ENCODE measurements around the gene RFPL1.

Gene RFPL1

DNA sequence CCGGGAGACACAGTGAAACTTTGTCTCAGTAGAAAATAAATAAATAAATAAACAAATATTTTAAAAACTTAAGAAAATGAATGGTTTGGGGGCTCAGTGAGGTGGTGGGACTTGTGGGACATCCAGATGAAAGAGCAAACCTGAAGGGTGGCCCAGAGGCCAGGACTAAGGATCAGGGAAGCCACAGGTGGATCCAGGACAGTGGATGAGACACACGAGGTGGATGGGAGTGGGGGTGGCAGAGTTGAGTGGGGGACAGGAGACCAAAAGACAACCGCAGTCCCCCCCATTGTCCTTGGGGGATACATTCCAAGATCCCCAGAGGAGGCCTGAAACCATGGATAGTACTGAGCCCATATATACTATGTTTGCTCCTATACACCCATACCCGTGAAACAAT is 7.1 kb downstream of the RFPL1 start:
- no peak overlapping the region for H3K14ac ChIP-seq (ENCODE audit: low read length in 2 of 2)
- H3K9me3 ChIP-seq (ENCODE audit: control insufficient read depth, low read length), result no peaks in the 10 kb centered on the region
- no peaks in the 10 kb centered on the region for H3K79me1 ChIP-seq (replicated peaks; ENCODE audit: low read length, poor library complexity, severe bottlenecking)
- no peak overlapping the region for H2AK5ac ChIP-seq (ENCODE audit: low read length, severe bottlenecking)
- no peaks in the 10 kb centered on the region for H3K36me3 ChIP-seq (ENCODE audit: control insufficient read depth in 1 of 2, insufficient read depth in 2 of 2, low read depth in 1 of 2, low read length in 2 of 2)
- H3K27ac ChIP-seq (ENCODE audit: low read length, poor library complexity, severe bottlenecking), result no peak overlapping the region
- H4K8ac ChIP-seq (ENCODE audit: low read length), result no peak overlapping the region
- H2BK15ac ChIP-seq (ENCODE audit: low read depth, poor library complexity, severe bottlenecking), result no peak overlapping the region
- no peak overlapping the region for H2AFZ ChIP-seq (ENCODE audit: low read depth, low read length)
- H2BK120ac ChIP-seq (ENCODE audit: low read depth, low read length), result no peak overlapping the region
- H4K91ac ChIP-seq (ENCODE audit: low read length), result no peak overlapping the region
- H3K4me2 ChIP-seq (ENCODE audit: low read length, poor library complexity, severe bottlenecking), result no peak overlapping the region
- H3K4me3 ChIP-seq (ENCODE audit: insufficient read depth in 1 of 2, low read depth in 1 of 2, low read length in 2 of 2), result no peak overlapping the region
- DNase-seq, result no peak
- no peak overlapping the region for H2BK5ac ChIP-seq (ENCODE audit: low read depth, low read length, poor library complexity, severe bottlenecking)
- H3K18ac ChIP-seq (ENCODE audit: low read depth in 1 of 2, low read length in 2 of 2), result no peak overlapping the region
- peaks cover 5% of the 10 kb centered on the region for H3K4me1 ChIP-seq (ENCODE audit: control insufficient read depth, insufficient read depth, low read depth, low read length)
- no peak overlapping the region for H3K23ac ChIP-seq (ENCODE audit: low read length in 2 of 2)
- no peak overlapping the region for H3K9ac ChIP-seq (ENCODE audit: low read length)
- H2BK12ac ChIP-seq (ENCODE audit: low read length in 2 of 2), result no peak overlapping the region
- no peak overlapping the region for H3K4ac ChIP-seq (ENCODE audit: low read depth in 1 of 2, low read length in 2 of 2)
- WGBS, result 76% methylated on average over 3 of the region's 4 CpGs
- H3K27me3 ChIP-seq (ENCODE audit: control insufficient read depth in 1 of 2, insufficient read depth in 1 of 2, low read length in 2 of 2), result peaks cover 9 to 27% of the 10 kb centered on the region in 2 experiments

GRCh38 chr22:29447906-29448305 is 9.5 kb downstream of the RFPL1 start:
- no peak overlapping the region for H2AK5ac ChIP-seq (ENCODE audit: low read length, severe bottlenecking)
- no peak overlapping the region for H3K4me2 ChIP-seq (ENCODE audit: low read length, poor library complexity, severe bottlenecking)
- WGBS, result 87% methylated on average over 4 of the region's 5 CpGs

GRCh38 chr22:29449296-29449875 is 11.0 kb downstream of the RFPL1 start:
- H2BK120ac ChIP-seq (ENCODE audit: low read depth, low read length), result no peak overlapping the region
- H3K18ac ChIP-seq (ENCODE audit: low read depth in 1 of 2, low read length in 2 of 2), result no peak overlapping the region
- no peaks in the 10 kb centered on the region for H3K9me3 ChIP-seq (ENCODE audit: control insufficient read depth, low read length)
- no peak overlapping the region for H3K23ac ChIP-seq (ENCODE audit: low read length in 2 of 2)
- no peak overlapping the region for H2BK12ac ChIP-seq (ENCODE audit: low read length in 2 of 2)
- no peak overlapping the region for H3K9ac ChIP-seq (ENCODE audit: low read length)
- no peak overlapping the region for H4K8ac ChIP-seq (ENCODE audit: low read length)
- no peak overlapping the region for H2AFZ ChIP-seq (ENCODE audit: low read depth, low read length)
- no peak overlapping the region for H3K4me3 ChIP-seq (ENCODE audit: insufficient read depth in 1 of 2, low read depth in 1 of 2, low read length in 2 of 2)
- H3K79me1 ChIP-seq (replicated peaks; ENCODE audit: low read length, poor library complexity, severe bottlenecking), result no peaks in the 10 kb centered on the region
- H2BK5ac ChIP-seq (ENCODE audit: low read depth, low read length, poor library complexity, severe bottlenecking), result no peak overlapping the region
- H4K91ac ChIP-seq (ENCODE audit: low read length), result no peak overlapping the region
- H2AK5ac ChIP-seq (ENCODE audit: low read length, severe bottlenecking), result no peak overlapping the region
- H3K4me2 ChIP-seq (ENCODE audit: low read length, poor library complexity, severe bottlenecking), result no peak overlapping the region
- H3K4me1 ChIP-seq (ENCODE audit: control insufficient read depth, insufficient read depth, low read depth, low read length), result no peaks in the 10 kb centered on the region
- 90% methylated on average over 10 of the region's 11 CpGs for WGBS
- H3K36me3 ChIP-seq (ENCODE audit: control insufficient read depth in 1 of 2, insufficient read depth in 2 of 2, low read depth in 1 of 2, low read length in 2 of 2), result no peaks in the 10 kb centered on the region
- H2BK15ac ChIP-seq (ENCODE audit: low read depth, poor library complexity, severe bottlenecking), result no peak overlapping the region
- no peak overlapping the region for H3K4ac ChIP-seq (ENCODE audit: low read depth in 1 of 2, low read length in 2 of 2)
- H3K27me3 ChIP-seq (ENCODE audit: control insufficient read depth in 1 of 2, insufficient read depth in 1 of 2, low read length in 2 of 2), result peaks cover 9 to 17% of the 10 kb centered on the region in 2 experiments
- H3K27ac ChIP-seq (ENCODE audit: low read length, poor library complexity, severe bottlenecking), result no peak overlapping the region
- H3K14ac ChIP-seq (ENCODE audit: low read length in 2 of 2), result no peak overlapping the region
- no peak for DNase-seq

More at GRCh38 chr22:29447906-29448305, 9.5 kb downstream of the RFPL1 start:
- no peak overlapping the region for H2BK120ac ChIP-seq (ENCODE audit: low read depth, low read length)
- peaks cover 5% of the 10 kb centered on the region for H3K4me1 ChIP-seq (ENCODE audit: control insufficient read depth, insufficient read depth, low read depth, low read length)
- peaks cover 9 to 26% of the 10 kb centered on the region in 2 experiments for H3K27me3 ChIP-seq (ENCODE audit: control insufficient read depth in 1 of 2, insufficient read depth in 1 of 2, low read length in 2 of 2)
- no peak overlapping the region for H2BK12ac ChIP-seq (ENCODE audit: low read length in 2 of 2)
- no peak overlapping the region for H3K4me3 ChIP-seq (ENCODE audit: insufficient read depth in 1 of 2, low read depth in 1 of 2, low read length in 2 of 2)
- no peak overlapping the region for H3K4ac ChIP-seq (ENCODE audit: low read depth in 1 of 2, low read length in 2 of 2)
- H3K14ac ChIP-seq (ENCODE audit: low read length in 2 of 2), result no peak overlapping the region
- no peaks in the 10 kb centered on the region for H3K79me1 ChIP-seq (replicated peaks; ENCODE audit: low read length, poor library complexity, severe bottlenecking)
- DNase-seq, result no peak
- no peak overlapping the region for H4K8ac ChIP-seq (ENCODE audit: low read length)
- no peak overlapping the region for H3K9ac ChIP-seq (ENCODE audit: low read length)
- no peak overlapping the region for H2AFZ ChIP-seq (ENCODE audit: low read depth, low read length)
- no peak overlapping the region for H2BK15ac ChIP-seq (ENCODE audit: low read depth, poor library complexity, severe bottlenecking)
- H3K36me3 ChIP-seq (ENCODE audit: control insufficient read depth in 1 of 2, insufficient read depth in 2 of 2, low read depth in 1 of 2, low read length in 2 of 2), result no peaks in the 10 kb centered on the region
- H2BK5ac ChIP-seq (ENCODE audit: low read depth, low read length, poor library complexity, severe bottlenecking), result no peak overlapping the region
- no peak overlapping the region for H3K18ac ChIP-seq (ENCODE audit: low read depth in 1 of 2, low read length in 2 of 2)
- no peaks in the 10 kb centered on the region for H3K9me3 ChIP-seq (ENCODE audit: control insufficient read depth, low read length)
- no peak overlapping the region for H3K27ac ChIP-seq (ENCODE audit: low read length, poor library complexity, severe bottlenecking)
- no peak overlapping the region for H4K91ac ChIP-seq (ENCODE audit: low read length)
- no peak overlapping the region for H3K23ac ChIP-seq (ENCODE audit: low read length in 2 of 2)

- 83% methylated on average over 8 of the region's 8 CpGs for WGBS
- no peak overlapping the region for H2BK5ac ChIP-seq (ENCODE audit: low read depth, low read length, poor library complexity, severe bottlenecking)
Observed at GRCh38 chr22:29450222-29450621, 11.8 kb downstream of the RFPL1 start.

More at GRCh38 chr22:29450222-29450621, 11.8 kb downstream of the RFPL1 start:
- no peak overlapping the region for H3K4ac ChIP-seq (ENCODE audit: low read depth in 1 of 2, low read length in 2 of 2)
- H3K4me1 ChIP-seq (ENCODE audit: control insufficient read depth, insufficient read depth, low read depth, low read length), result no peaks in the 10 kb centered on the region
- H3K23ac ChIP-seq (ENCODE audit: low read length in 2 of 2), result no peak overlapping the region
- no peak overlapping the region for H3K14ac ChIP-seq (ENCODE audit: low read length in 2 of 2)
- no peak overlapping the region for H4K91ac ChIP-seq (ENCODE audit: low read length)
- H2AK5ac ChIP-seq (ENCODE audit: low read length, severe bottlenecking), result no peak overlapping the region
- no peak overlapping the region for H2BK15ac ChIP-seq (ENCODE audit: low read depth, poor library complexity, severe bottlenecking)
- no peak overlapping the region for H3K4me2 ChIP-seq (ENCODE audit: low read length, poor library complexity, severe bottlenecking)
- no peak overlapping the region for H2BK120ac ChIP-seq (ENCODE audit: low read depth, low read length)
- no peak overlapping the region for H2AFZ ChIP-seq (ENCODE audit: low read depth, low read length)
- H3K4me3 ChIP-seq (ENCODE audit: insufficient read depth in 1 of 2, low read depth in 1 of 2, low read length in 2 of 2), result no peak overlapping the region
- no peak overlapping the region for H3K9ac ChIP-seq (ENCODE audit: low read length)
- no peaks in the 10 kb centered on the region for H3K36me3 ChIP-seq (ENCODE audit: control insufficient read depth in 1 of 2, insufficient read depth in 2 of 2, low read depth in 1 of 2, low read length in 2 of 2)
- no peak overlapping the region for H3K18ac ChIP-seq (ENCODE audit: low read depth in 1 of 2, low read length in 2 of 2)
- no peak for DNase-seq
- H2BK12ac ChIP-seq (ENCODE audit: low read length in 2 of 2), result no peak overlapping the region
- H3K27me3 ChIP-seq (ENCODE audit: control insufficient read depth in 1 of 2, insufficient read depth in 1 of 2, low read length in 2 of 2), result peaks cover 5 to 11% of the 10 kb centered on the region in 2 experiments
- H3K9me3 ChIP-seq (ENCODE audit: control insufficient read depth, low read length), result no peaks in the 10 kb centered on the region
- H3K27ac ChIP-seq (ENCODE audit: low read length, poor library complexity, severe bottlenecking), result no peak overlapping the region
- H4K8ac ChIP-seq (ENCODE audit: low read length), result no peak overlapping the region
- no peaks in the 10 kb centered on the region for H3K79me1 ChIP-seq (replicated peaks; ENCODE audit: low read length, poor library complexity, severe bottlenecking)
